ENCODE results near the gene SLC1A3. TPM values are rescaled to one million over a fixed set of nuclear protein-coding genes. Genes with fewer than 3 reads are reported as not detected.

SLC1A3 gene
- total and polyA plus RNA-seq, 4 donors: 0.61 to 23.5 (median 16.1) TPM

DNA sequence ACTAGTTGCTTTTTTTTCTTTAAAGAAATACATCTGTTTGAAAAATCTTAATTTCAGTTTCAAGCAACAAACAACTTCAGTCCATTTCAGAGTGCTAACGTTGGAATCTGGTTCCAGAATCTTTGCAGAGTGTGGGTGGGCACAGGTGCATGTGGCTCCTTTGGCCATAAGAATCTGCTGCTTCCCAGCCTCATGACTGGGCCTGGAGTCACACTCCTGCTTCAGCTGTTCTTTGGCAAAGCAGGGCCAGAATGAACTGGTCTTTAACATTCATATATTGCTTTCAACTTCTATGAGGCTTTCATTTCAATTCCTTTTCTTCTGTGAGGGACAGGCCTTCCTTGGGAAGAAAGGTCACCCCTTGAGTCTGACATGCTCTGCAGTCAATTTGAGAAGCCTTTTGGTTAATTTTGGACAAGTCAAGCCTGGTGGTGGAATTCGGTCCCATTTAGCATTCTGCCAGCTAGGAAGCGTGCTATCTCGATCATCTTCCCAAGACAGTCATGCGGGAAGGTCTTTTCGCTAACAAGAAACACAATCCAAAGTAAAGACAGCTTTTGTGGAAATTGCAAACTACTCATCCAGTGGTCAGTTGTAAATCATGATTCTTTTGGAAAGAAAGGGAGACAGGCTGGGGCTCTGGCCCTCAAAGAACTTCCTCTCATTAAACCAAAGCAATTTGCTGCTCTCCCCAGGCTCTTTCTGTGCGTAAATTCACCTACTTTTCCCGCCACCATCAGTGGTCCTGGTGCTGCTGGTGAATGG lies 55.2 kb downstream of the SLC1A3 start:
- intact Hi-C loops (cut with DNase I): no loop called here
- DNase-seq: no peak

DNA sequence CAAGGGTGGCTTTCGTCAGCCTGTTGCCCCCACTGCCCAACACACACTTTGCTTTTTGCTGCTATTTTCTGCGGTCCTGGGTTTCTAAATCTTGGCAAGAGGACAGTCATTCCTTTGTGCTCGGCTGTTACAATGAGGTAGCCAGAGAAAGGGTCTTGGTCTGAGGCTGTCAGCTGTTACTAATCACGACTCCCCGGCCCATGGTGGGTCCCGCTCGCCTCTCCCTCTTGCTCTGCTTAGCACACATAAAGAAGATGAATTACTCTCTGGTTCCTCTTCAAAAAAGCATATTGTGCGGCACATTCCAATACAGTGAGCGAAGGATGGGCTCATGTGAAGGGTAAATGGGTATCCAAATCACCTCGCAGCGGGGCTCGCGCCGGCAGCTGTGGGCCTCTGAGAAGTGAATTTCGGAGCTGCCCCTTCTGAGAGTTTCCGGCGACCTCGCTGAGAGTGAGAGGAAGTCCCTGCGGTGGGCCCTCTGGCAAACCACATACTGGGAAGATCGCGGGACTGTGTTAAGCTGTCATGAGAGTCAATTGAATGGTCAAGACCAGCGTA lies 56.0 kb downstream of the SLC1A3 start:
- no peaks in the 10 kb centered on the region for H3K36me3 ChIP-seq (ENCODE audit: control insufficient read depth in 1 of 2, insufficient read depth in 2 of 2, low read length in 1 of 2)
- no peak for ATAC-seq (ENCODE audit: low FRiP score)
- WGBS, 2 donors: 73 to 74% methylated on average over 22 of the region's 22 CpGs
- no peaks in the 10 kb centered on the region for H3K27me3 ChIP-seq (ENCODE audit: control insufficient read depth in 1 of 2, insufficient read depth in 2 of 2, low read length in 1 of 2)
- H3K4me1 ChIP-seq (ENCODE audit: control insufficient read depth in 1 of 2, insufficient read depth in 2 of 2, low read length in 2 of 2): peaks cover 0 to 4% of the 10 kb centered on the region in 2 donors
- H3K27ac ChIP-seq (ENCODE audit: low read depth in 1 of 2, low read length in 2 of 2): no peak overlapping the region
- no peak for DNase-seq
- intact Hi-C loops (cut with DNase I): no loop called here
- H3K4me3 ChIP-seq (ENCODE audit: low read length in 2 of 2): no peak overlapping the region
- H3K9me3 ChIP-seq (ENCODE audit: control insufficient read depth, low read length): no peaks in the 10 kb centered on the region

More for the DNA sequence above, 55.2 kb downstream of the SLC1A3 start:
- Histone ChIP-seq H3K36me3 (ENCODE audit: control insufficient read depth in 1 of 2, insufficient read depth in 2 of 2, low read length in 1 of 2) (no peaks in the 10 kb centered on the region), H3K27ac (ENCODE audit: low read depth in 1 of 2, low read length in 2 of 2) (no peak overlapping the region), H3K4me1 (ENCODE audit: control insufficient read depth in 1 of 2, insufficient read depth in 2 of 2, low read length in 2 of 2) (peaks cover 0 to 4% of the 10 kb centered on the region in 2 donors), H3K4me3 (ENCODE audit: low read length in 2 of 2) (no peak overlapping the region), H3K9me3 (ENCODE audit: control insufficient read depth, low read length) (no peaks in the 10 kb centered on the region), H3K27me3 (ENCODE audit: control insufficient read depth in 1 of 2, insufficient read depth in 2 of 2, low read length in 1 of 2) (no peaks in the 10 kb centered on the region)
- 93 to 94% methylated on average over 8 of the region's 8 CpGs for WGBS, 2 donors
- no peak for ATAC-seq (ENCODE audit: low FRiP score)

DNA sequence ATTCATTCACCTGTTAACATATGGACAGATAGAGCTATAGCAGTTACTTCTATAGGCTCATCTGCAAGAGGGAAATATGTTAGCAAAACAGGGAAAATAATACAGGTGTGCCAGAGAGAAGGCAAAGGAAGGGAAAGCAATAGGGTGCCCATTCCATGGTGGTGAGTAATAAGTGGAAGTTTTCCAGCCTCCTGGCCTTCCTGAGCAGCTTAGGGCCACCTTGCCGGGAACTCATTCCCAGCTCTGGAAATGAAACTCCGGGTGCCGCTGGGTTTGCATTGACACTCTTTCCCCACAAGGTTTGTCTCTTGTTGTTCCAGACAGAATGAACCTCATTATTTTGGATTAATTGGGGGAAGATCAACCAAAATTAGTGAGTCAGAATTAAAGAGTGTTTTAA lies 58.4 kb downstream of the SLC1A3 start:
- Histone ChIP-seq H3K27ac (ENCODE audit: low read depth in 1 of 2, low read length in 2 of 2) (no peak overlapping the region), H3K4me3 (ENCODE audit: low read length in 2 of 2) (no peak overlapping the region), H3K9me3 (ENCODE audit: control insufficient read depth, low read length) (no peaks in the 10 kb centered on the region), H3K4me1 (ENCODE audit: control insufficient read depth in 1 of 2, insufficient read depth in 2 of 2, low read length in 2 of 2) (peaks cover 0 to 5% of the 10 kb centered on the region in 2 donors), H3K27me3 (ENCODE audit: control insufficient read depth in 1 of 2, insufficient read depth in 2 of 2, low read length in 1 of 2) (no peaks in the 10 kb centered on the region), H3K36me3 (ENCODE audit: control insufficient read depth in 1 of 2, insufficient read depth in 2 of 2, low read length in 1 of 2) (no peaks in the 10 kb centered on the region)
- ATAC-seq (ENCODE audit: low FRiP score): no peak
- WGBS, 2 donors: 81 to 86% methylated on average over 3 of the region's 3 CpGs
- no peak for DNase-seq
- intact Hi-C loops (cut with DNase I): no loop called here

DNA sequence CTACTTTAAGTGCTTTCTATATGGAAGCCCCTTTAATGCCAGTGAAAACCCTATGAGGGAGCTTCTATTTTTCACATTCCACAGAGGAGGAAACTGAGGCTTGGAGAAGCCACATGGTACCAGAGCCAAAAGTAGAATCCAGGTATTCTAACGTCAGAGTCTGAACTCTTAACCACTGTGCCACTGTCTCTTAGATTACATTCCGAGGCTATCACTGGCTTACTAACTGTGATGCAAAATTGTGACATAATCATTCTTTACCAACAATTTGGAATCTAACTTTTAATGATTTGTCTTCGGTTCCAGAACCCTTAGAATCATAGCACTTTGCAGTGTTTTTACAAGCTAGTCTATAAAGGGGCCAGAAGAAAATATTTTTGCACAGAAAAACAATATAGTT lies 59.2 kb downstream of the SLC1A3 start:
- intact Hi-C loops (cut with DNase I): no loop called here
- H3K4me3 ChIP-seq (ENCODE audit: low read length in 2 of 2): no peak overlapping the region
- no peaks in the 10 kb centered on the region for H3K9me3 ChIP-seq (ENCODE audit: control insufficient read depth, low read length)
- H3K27me3 ChIP-seq (ENCODE audit: control insufficient read depth in 1 of 2, insufficient read depth in 2 of 2, low read length in 1 of 2): no peaks in the 10 kb centered on the region
- peaks cover 0 to 5% of the 10 kb centered on the region in 2 donors for H3K4me1 ChIP-seq (ENCODE audit: control insufficient read depth in 1 of 2, insufficient read depth in 2 of 2, low read length in 2 of 2)
- no peak for ATAC-seq (ENCODE audit: low FRiP score)
- 59 to 68% methylated on average over 3 of the region's 3 CpGs for WGBS, 2 donors
- no peak overlapping the region for H3K27ac ChIP-seq (ENCODE audit: low read depth in 1 of 2, low read length in 2 of 2)
- DNase-seq: no peak
- H3K36me3 ChIP-seq (ENCODE audit: control insufficient read depth in 1 of 2, insufficient read depth in 2 of 2, low read length in 1 of 2): no peaks in the 10 kb centered on the region

DNA sequence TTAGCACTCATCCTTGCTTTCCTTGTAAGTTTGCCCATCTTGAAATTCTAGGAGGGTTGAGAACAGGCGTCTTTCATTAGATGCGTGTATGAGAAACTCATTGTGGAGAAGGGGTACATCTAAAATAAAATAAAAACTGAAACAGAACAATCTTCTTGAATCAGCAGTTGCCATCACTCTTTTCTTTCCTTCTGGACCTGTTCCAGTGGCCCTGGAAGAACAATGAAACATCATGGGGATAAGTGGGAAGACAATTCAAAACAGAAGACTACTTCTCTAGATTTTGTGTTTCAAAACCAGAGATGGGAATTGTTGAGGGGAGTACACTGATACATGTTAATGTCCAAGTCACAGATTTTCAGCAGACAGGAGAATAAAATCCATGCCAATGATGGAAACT lies 59.9 kb downstream of the SLC1A3 start:
- Histone ChIP-seq H3K4me1 (ENCODE audit: control insufficient read depth in 1 of 2, insufficient read depth in 2 of 2, low read length in 2 of 2) (peaks cover 0 to 5% of the 10 kb centered on the region in 2 donors), H3K27ac (ENCODE audit: low read depth in 1 of 2, low read length in 2 of 2) (no peak overlapping the region), H3K27me3 (ENCODE audit: control insufficient read depth in 1 of 2, insufficient read depth in 2 of 2, low read length in 1 of 2) (no peaks in the 10 kb centered on the region), H3K36me3 (ENCODE audit: control insufficient read depth in 1 of 2, insufficient read depth in 2 of 2, low read length in 1 of 2) (no peaks in the 10 kb centered on the region), H3K9me3 (ENCODE audit: control insufficient read depth, low read length) (no peaks in the 10 kb centered on the region), H3K4me3 (ENCODE audit: low read length in 2 of 2) (no peak overlapping the region)
- DNase-seq: no peak
- WGBS, 2 donors: 86 to 91% methylated on average over 2 of the region's 2 CpGs
- intact Hi-C loops (cut with DNase I): no loop called here
- ATAC-seq (ENCODE audit: low FRiP score): no peak

DNA sequence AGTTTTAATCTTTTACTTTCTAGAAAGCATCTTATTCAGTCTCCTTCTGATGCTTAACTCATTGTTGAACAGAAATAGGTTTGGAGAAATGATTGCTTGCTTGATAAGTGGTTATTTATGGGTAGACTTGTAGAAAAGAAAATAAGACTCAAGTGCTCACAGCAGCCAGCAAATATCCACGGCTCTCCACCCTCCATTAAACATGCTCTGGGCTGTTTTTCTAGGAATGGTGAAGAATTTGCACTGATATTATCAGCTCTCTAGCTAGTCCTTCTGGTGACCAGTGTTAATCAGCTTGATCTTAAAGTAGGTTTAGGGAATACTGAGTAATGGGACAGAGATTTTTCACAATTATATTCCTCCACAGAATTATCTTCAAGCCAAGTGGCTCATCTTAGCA lies 60.6 kb downstream of the SLC1A3 start:
- intact Hi-C loops (cut with DNase I): no loop called here
- no peaks in the 10 kb centered on the region for H3K36me3 ChIP-seq (ENCODE audit: control insufficient read depth in 1 of 2, insufficient read depth in 2 of 2, low read length in 1 of 2)
- H3K4me3 ChIP-seq (ENCODE audit: low read length in 2 of 2): no peak overlapping the region
- ATAC-seq (ENCODE audit: low FRiP score): no peak
- H3K27ac ChIP-seq (ENCODE audit: low read depth in 1 of 2, low read length in 2 of 2): no peak overlapping the region
- no peaks in the 10 kb centered on the region for H3K9me3 ChIP-seq (ENCODE audit: control insufficient read depth, low read length)
- peaks cover 0 to 5% of the 10 kb centered on the region in 2 donors for H3K4me1 ChIP-seq (ENCODE audit: control insufficient read depth in 1 of 2, insufficient read depth in 2 of 2, low read length in 2 of 2)
- DNase-seq: no peak
- 24% methylated on average over 1 of the region's 1 CpG for WGBS, 2 donors
- no peaks in the 10 kb centered on the region for H3K27me3 ChIP-seq (ENCODE audit: control insufficient read depth in 1 of 2, insufficient read depth in 2 of 2, low read length in 1 of 2)

DNA sequence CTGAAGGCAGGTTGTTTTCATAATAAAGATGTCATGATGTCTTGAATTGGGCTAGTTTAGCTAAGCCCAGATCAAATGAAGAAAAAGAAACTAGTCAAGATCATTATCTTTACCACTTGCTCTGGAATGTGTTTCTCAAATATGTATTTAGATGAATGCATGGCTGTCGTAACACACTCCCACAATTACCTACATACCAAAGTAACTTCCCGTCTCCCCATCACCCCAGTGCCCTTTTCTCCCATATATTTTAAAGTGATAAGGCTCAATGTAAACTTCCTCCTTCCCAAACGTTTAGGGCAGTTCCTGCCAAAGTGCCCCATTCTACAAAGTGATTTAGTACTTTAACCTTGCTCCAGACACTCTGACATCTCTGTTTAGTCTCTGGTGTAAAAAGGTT lies 61.4 kb downstream of the SLC1A3 start:
- no peak overlapping the region for H3K27ac ChIP-seq (ENCODE audit: low read depth in 1 of 2, low read length in 2 of 2)
- intact Hi-C loops (cut with DNase I): no loop called here
- no peaks in the 10 kb centered on the region for H3K9me3 ChIP-seq (ENCODE audit: control insufficient read depth, low read length)
- 82 to 83% methylated on average over 3 of the region's 3 CpGs for WGBS, 2 donors
- H3K4me3 ChIP-seq (ENCODE audit: low read length in 2 of 2): no peak overlapping the region
- no peaks in the 10 kb centered on the region for H3K36me3 ChIP-seq (ENCODE audit: control insufficient read depth in 1 of 2, insufficient read depth in 2 of 2, low read length in 1 of 2)
- peaks cover 0 to 5% of the 10 kb centered on the region in 2 donors for H3K4me1 ChIP-seq (ENCODE audit: control insufficient read depth in 1 of 2, insufficient read depth in 2 of 2, low read length in 2 of 2)
- ATAC-seq (ENCODE audit: low FRiP score): no peak
- DNase-seq: no peak
- no peaks in the 10 kb centered on the region for H3K27me3 ChIP-seq (ENCODE audit: control insufficient read depth in 1 of 2, insufficient read depth in 2 of 2, low read length in 1 of 2)

DNA sequence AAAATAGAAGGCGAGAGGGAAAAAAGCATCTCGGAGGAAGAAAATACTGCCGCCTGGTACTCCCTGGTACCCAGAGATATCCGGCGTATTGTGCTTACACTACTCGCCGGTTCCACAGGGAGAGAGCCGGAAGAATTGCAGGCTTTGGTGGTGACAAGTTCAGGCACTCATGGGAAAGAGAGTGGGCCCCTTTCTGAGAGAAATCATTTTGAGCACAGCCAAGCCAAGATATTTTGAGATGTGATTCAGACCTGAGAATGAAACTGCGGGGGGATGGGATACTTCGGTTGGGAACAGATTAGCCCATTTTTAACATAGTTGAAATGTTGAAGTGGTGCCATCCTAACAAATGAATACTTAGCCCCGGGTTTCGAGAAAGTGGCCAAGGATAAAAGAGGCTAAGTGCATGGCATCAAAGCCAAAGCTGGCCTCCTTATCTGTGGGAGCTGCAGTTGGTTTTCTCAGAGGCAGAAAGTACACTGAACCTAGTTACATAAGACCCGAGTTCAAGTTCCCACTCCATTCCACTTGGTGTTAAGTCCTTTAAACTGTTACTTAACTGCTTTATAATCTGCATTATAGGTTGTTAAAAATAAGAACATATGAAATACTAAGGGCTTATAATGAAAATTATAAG lies 62.7 kb downstream of the SLC1A3 start:
- DNase-seq: no peak
- Histone ChIP-seq H3K9me3 (ENCODE audit: control insufficient read depth, low read length) (no peaks in the 10 kb centered on the region), H3K27me3 (ENCODE audit: control insufficient read depth in 1 of 2, insufficient read depth in 2 of 2, low read length in 1 of 2) (no peaks in the 10 kb centered on the region), H3K36me3 (ENCODE audit: control insufficient read depth in 1 of 2, insufficient read depth in 2 of 2, low read length in 1 of 2) (no peaks in the 10 kb centered on the region), H3K4me3 (ENCODE audit: low read length in 2 of 2) (peak overlapping the region in 1 of 2 donors; percentile 4), H3K27ac (ENCODE audit: low read depth in 1 of 2, low read length in 2 of 2) (no peak overlapping the region), H3K4me1 (ENCODE audit: control insufficient read depth in 1 of 2, insufficient read depth in 2 of 2, low read length in 2 of 2) (peaks cover 0 to 5% of the 10 kb centered on the region in 2 donors)
- intact Hi-C loops (cut with DNase I): no loop called here
- WGBS, 2 donors: 15% methylated on average over 13 of the region's 13 CpGs
- no peak for ATAC-seq (ENCODE audit: low FRiP score)

DNA sequence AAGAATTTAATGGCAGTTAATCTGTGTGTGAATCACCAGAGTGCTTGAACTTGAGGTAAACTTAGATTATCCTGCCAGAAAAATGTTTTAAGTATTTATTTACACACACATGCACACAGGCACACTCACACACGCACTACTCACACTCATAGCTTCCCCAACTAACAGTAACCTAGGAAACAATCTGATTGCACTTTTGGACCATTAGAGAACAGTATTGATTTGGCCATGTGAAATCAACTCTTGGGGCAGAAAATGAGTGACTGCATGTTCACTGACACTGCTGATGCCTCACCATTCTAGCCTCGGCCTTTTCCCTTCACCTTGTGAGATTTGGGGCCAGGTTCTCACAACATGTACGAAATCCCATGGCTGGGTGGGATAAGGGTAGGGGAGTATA lies 64.1 kb downstream of the SLC1A3 start:
- intact Hi-C loops (cut with DNase I): no loop called here
- Histone ChIP-seq H3K9me3 (ENCODE audit: control insufficient read depth, low read length) (no peaks in the 10 kb centered on the region), H3K27me3 (ENCODE audit: control insufficient read depth in 1 of 2, insufficient read depth in 2 of 2, low read length in 1 of 2) (no peaks in the 10 kb centered on the region), H3K27ac (ENCODE audit: low read depth in 1 of 2, low read length in 2 of 2) (no peak overlapping the region), H3K36me3 (ENCODE audit: control insufficient read depth in 1 of 2, insufficient read depth in 2 of 2, low read length in 1 of 2) (no peaks in the 10 kb centered on the region), H3K4me3 (ENCODE audit: low read length in 2 of 2) (no peak overlapping the region), H3K4me1 (ENCODE audit: control insufficient read depth in 1 of 2, insufficient read depth in 2 of 2, low read length in 2 of 2) (peaks cover 0 to 5% of the 10 kb centered on the region in 2 donors)
- WGBS, 2 donors: 95 to 98% methylated on average over 3 of the region's 3 CpGs
- DNase-seq (no peak), ATAC-seq (ENCODE audit: low FRiP score) (no peak)
